Ascending aorta (tissue), 2 donors: ENCODE measurements around the gene LSM12. TPM values are rescaled to one million over a fixed set of nuclear protein-coding genes. Genes with fewer than 3 reads are reported as not detected.

Experiments used
- DNase-seq, 2 donors: peaks; one replicate each; pipeline ENCODE4 v3.0.0-alpha.2; 2019; ENCODE audit warnings: low spot score in 2 of 2
- H3K27ac ChIP-seq, 2 donors: fragments of 200-600 bp; sonication (generic); one replicate each; pipeline ENCODE4 v1.5.1; 2016 to 2017; ENCODE audit warnings: mild to moderate bottlenecking in 1 of 2
- H3K27me3 ChIP-seq: fragments of 200-600 bp; sonication (generic); one replicate; pipeline ENCODE4 v1.5.1; 2017
- H3K36me3 ChIP-seq, 2 donors: fragments of 200-600 bp; sonication (generic); one replicate each; pipeline ENCODE4 v1.5.1; 2016
- H3K4me1 ChIP-seq, 2 donors: fragments of 200-600 bp; sonication (generic); one replicate each; pipeline ENCODE4 v1.5.1; 2016 to 2017; ENCODE audit warnings: mild to moderate bottlenecking in 1 of 2
- H3K4me3 ChIP-seq, 2 donors: fragments of 200-600 bp; sonication (generic); one replicate each; pipeline ENCODE4 v1.5.1; 2016 to 2017; ENCODE audit warnings: mild to moderate bottlenecking in 1 of 2
- H3K9me3 ChIP-seq, 2 donors: fragments of 200-600 bp; sonication (generic); one replicate each; pipeline ENCODE4 v1.5.1; 2016
- CTCF ChIP-seq, 3 experiments: fragments of 200-600 bp in 2 of 3; fragments of 450-650 bp in 1 of 3; sonication (generic) in 2 of 3; IDR thresholded peaks; one replicate each; pipeline ENCODE4 v1.5.1; 2016 to 2019; ENCODE audit warnings: antibody characterized with exemption in 3 of 3, mild to moderate bottlenecking in 1 of 3, moderate library complexity in 1 of 3
- intact Hi-C: fragments of 100-400 bp; cut with DNase I; formaldehyde crosslinking; loops from one replicate; pipeline ENCODE4 v1.15.1; 2023
- total RNA-seq: library from RNA; depleted of rRNA; stranded (reverse); fragments of >200 nt; gene quantifications from one replicate; pipeline ENCODE4 v1.1.0, GENCODE V29; 2016

LSM12 gene
- total RNA-seq, 1 donor from 2014 or later = 12.5 TPM

- peak in 1 of 2 donors; percentile 33 for DNase-seq
- no peak overlapping the region for H3K4me3 ChIP-seq
- H3K9me3 ChIP-seq = no peaks in the 10 kb centered on the region
- H3K4me1 ChIP-seq = peaks cover 24 to 58% of the 10 kb centered on the region in 2 donors
- no peaks in the 10 kb centered on the region for H3K27me3 ChIP-seq
- H3K36me3 ChIP-seq = peaks cover 24 to 41% of the 10 kb centered on the region in 2 donors
- no peak for TF ChIP-seq CTCF (IDR thresholded peaks at IDR 0.05)
- intact Hi-C loops = no loop called here
- peak overlapping the region; percentile 81 to 95 for H3K27ac ChIP-seq
Observed at GRCh38 chr17:44112284-44113280, 46.1 kb upstream of the LSM12 start.

DNA sequence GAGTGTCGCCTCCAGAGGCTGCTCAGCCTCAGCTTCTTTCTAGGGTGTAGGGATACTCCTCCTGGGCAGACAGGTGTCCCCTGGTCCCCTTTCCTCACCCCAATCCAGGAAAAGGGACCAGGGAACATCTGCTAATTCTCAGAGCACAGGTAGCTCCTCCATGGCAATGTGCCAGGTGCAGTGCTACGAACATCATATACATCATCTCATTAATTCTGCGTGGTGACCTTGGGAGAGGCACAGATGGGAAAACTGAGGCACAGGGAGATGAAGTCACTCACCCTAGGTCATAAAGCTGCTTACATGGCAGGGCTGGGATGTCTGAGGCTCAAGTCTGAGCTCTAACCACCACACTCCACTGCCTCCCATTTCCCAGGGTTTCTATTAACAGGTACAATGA lies 45.3 kb upstream of the LSM12 start:
- Histone ChIP-seq H3K27me3 (no peaks in the 10 kb centered on the region), H3K36me3 (peaks cover 17 to 33% of the 10 kb centered on the region in 2 donors), H3K27ac (peak overlapping the region; percentile 81 to 95), H3K4me3 (peak overlapping the region in 1 of 2 donors; percentile 68), H3K9me3 (no peaks in the 10 kb centered on the region), H3K4me1 (peaks cover 32 to 66% of the 10 kb centered on the region in 2 donors)
- TF ChIP-seq CTCF (IDR thresholded peaks at IDR 0.05) = no peak
- no peak for DNase-seq
- intact Hi-C loops = loop anchor here (1.0 to 2.0 kb wide), 2 partner anchors 27 to 41 kb away; partner anchors contain the start of gene G6PC3

GRCh38 chr17:44110823-44111633 lies 44.6 kb upstream of the LSM12 start:
- H3K4me1 ChIP-seq = peaks cover 32 to 72% of the 10 kb centered on the region in 2 donors
- no peaks in the 10 kb centered on the region for H3K27me3 ChIP-seq
- peak; percentile 92 to 99 for DNase-seq
- peaks cover 9 to 26% of the 10 kb centered on the region in 2 donors for H3K36me3 ChIP-seq
- no peak for TF ChIP-seq CTCF (IDR thresholded peaks at IDR 0.05)
- H3K27ac ChIP-seq = peak overlapping the region; percentile 81 to 95
- intact Hi-C loops = loop anchor here (1.0 to 2.0 kb wide), 2 partner anchors 28 to 41 kb away; partner anchors contain the start of gene G6PC3
- H3K9me3 ChIP-seq = no peaks in the 10 kb centered on the region
- peak overlapping the region; percentile 45 to 68 for H3K4me3 ChIP-seq

DNA sequence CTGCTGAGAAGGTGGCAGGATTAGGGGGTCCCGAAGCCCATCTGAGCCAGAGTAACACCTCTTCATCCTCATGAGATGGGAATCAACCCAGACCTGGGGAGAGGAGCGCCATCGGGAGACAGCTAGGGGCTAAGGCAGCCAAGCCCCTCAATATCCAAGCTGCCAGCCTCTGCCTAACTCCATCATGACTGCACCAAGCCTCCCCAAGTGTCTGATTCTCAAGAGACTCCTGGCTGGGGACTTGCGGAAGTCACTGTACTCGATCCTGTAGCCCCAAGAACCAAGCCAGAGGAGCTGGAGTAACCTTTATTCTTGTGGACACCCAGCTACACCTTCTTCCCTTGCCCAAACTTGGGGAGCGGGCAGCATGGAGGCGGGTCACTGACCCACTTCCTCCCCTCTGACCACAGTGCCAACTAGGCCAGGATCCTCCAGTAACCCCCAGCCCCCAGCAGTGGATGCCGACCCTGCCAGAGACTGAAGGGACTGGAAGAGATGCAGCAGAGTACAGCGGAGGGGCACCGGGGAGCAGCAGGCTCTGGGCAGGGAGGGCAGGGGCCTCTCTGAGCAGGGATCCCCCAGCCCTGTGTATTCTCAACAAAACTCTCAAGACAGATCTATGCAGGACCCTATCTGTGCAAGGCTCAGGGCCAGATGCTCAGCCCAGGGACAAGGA lies 43.7 kb upstream of the LSM12 start:
- peaks cover 8 to 17% of the 10 kb centered on the region in 2 donors for H3K36me3 ChIP-seq
- H3K27ac ChIP-seq = peak overlapping the region; percentile 81 to 95
- intact Hi-C loops = loop anchor here (2.0 kb wide), 1 partner anchor 29 kb away; no protein-coding TSS in a partner anchor
- TF ChIP-seq CTCF (IDR thresholded peaks at IDR 0.05) = no peak
- peaks cover 32 to 80% of the 10 kb centered on the region in 2 donors for H3K4me1 ChIP-seq
- H3K9me3 ChIP-seq = no peaks in the 10 kb centered on the region
- peak overlapping the region; percentile 45 to 68 for H3K4me3 ChIP-seq
- no peaks in the 10 kb centered on the region for H3K27me3 ChIP-seq
- no peak for DNase-seq

DNA sequence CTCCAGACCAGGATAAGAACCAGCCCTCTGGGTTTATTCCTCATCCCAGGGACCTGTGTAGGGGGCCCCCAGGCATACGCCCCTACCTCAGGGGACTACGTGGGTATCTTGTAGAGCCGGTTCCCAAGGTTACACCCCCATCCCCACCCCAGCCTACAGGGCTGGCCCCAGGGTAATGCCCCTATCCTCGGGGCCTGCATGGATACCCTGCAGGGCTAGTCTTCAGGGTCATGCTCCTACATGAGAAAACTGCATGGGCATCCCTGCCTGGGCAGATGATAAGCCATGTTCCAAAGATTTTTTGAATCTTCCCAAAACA lies 42.8 kb upstream of the LSM12 start:
- H3K27ac ChIP-seq = peak overlapping the region; percentile 81 to 95
- intact Hi-C loops = loop anchor here (2.0 kb wide), 1 partner anchor 78 kb away; the partner anchor contains the start of gene TMUB2
- H3K36me3 ChIP-seq = peaks cover 12 to 16% of the 10 kb centered on the region in 2 donors
- peaks cover 34 to 84% of the 10 kb centered on the region in 2 donors for H3K4me1 ChIP-seq
- H3K9me3 ChIP-seq = no peaks in the 10 kb centered on the region
- no peaks in the 10 kb centered on the region for H3K27me3 ChIP-seq
- TF ChIP-seq CTCF (IDR thresholded peaks at IDR 0.05) = no peak
- H3K4me3 ChIP-seq = peak overlapping the region; percentile 45 to 68
- DNase-seq = no peak
